RWPE1 (cell line): ENCODE results near the gene SLC25A43.
"Not testable (repeated sequence)": the region's sequence is repeated elsewhere in the genome, so short reads cannot be mapped to it uniquely, and the experiment has no call there.

ENCODE experiments used
- CTCF ChIA-PET: fragments of 350-600 bp; sonication (Branson Sonifier 250); formaldehyde crosslinking; extraction: SDS; loops from one replicate; lab custom pipeline; 2021; lab: Yijun Ruan, JAX
- POLR2A ChIA-PET: fragments of 400-600 bp; formaldehyde crosslinking; extraction: SDS; loops from one replicate; lab custom pipeline; 2020; ENCODE audit warnings: antibody characterized with exemption; ENCODE audit not compliant: low non-redundant PET; lab: Yijun Ruan, JAX
- DNase-seq: peaks from one replicate; pipeline ENCODE4 v3.0.0; 2012; ENCODE audit warnings: low spot score
- H3K27ac ChIP-seq: fragments of 450-650 bp; 2 replicates; pipeline ENCODE4 v1.5.1; 2017
- CTCF ChIP-seq: fragments of 450-650 bp; conservative IDR thresholded peaks from 2 replicates; pipeline ENCODE4 v1.5.1; 2017; ENCODE audit warnings: low read depth, mild to moderate bottlenecking

The SLC25A43 gene

DNA sequence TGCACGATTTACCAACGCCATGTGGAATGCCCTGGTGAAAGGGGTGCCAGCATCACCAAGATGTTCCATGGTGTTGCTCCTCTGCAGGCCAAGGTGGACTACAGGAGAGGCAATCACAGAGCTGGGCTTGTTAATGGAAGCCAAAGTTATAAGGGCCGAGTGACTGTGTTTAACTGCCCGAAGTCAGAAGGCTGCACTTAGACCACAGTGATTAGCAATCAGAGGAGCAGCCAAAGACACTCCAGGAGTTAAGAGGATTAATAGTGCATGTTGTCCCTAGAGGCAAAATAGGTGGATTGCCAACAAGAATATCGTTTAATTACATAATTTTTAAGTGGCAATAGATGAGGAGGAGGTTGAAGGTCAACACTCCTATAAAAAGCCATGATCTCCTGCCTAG, 22.8 kb upstream of the SLC25A43 start:
- ChIA-PET POLR2A (no interaction called here), CTCF (no interaction called here)
- TF ChIP-seq CTCF = no peak
- DNase-seq = no peak
- no peak overlapping the region for H3K27ac ChIP-seq

- no peak overlapping the region for H3K27ac ChIP-seq
- DNase-seq = no peak
- ChIA-PET POLR2A (no interaction called here), CTCF (no interaction called here)
- TF ChIP-seq CTCF = no peak
Observed at GRCh38 chrX:119381349-119381944, 17.7 kb upstream of the SLC25A43 start.

DNA sequence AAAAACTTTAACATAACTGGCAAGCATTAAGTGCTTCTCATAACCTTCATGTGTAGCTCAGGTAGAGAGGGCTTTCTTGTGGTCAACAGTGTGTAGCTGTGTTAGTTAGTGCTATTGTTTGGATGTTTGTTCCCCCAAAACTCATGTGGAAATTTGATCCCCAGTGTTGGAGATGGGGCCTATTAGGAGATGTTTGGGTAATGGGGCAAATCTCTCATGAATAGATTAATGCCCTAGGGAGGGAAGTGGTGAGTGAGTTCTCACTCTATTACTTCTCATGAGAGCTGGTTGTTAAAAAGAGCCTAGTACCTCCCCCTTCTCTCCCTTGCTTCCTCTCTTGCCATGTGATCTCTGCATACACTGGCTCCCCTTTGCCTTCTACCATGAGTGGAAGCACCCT, 16.5 kb upstream of the SLC25A43 start:
- no peak for TF ChIP-seq CTCF
- ChIA-PET CTCF (no interaction called here), POLR2A (no interaction called here)
- H3K27ac ChIP-seq = no peak overlapping the region
- no peak for DNase-seq

GRCh38 chrX:119386685-119387084, 12.5 kb upstream of the SLC25A43 start:
- H3K27ac ChIP-seq, POLR2A ChIA-PET, DNase-seq, CTCF ChIA-PET: not testable (repeated sequence)

DNA sequence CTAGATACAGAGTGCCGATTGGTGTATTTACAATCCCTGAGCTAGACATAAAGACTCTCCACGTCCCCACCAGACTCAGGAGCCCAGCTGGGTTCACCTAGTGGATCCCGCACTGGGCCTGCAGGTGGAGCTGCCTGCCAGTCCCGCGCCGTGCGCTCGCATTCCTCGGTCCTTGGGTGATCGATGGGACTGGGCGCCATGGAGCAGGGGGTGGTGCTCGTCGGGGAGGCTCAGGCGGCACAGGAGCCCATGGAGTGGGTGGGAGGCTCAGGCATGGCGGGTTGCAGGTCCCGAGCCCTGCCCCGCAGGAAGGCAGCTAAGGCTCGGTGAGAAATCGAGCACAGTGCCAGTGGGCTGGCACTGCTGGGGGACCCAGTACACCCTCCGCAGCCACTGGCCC, 11.7 kb upstream of the SLC25A43 start:
- CTCF ChIA-PET, POLR2A ChIA-PET, H3K27ac ChIP-seq, DNase-seq: not testable (repeated sequence)

DNA sequence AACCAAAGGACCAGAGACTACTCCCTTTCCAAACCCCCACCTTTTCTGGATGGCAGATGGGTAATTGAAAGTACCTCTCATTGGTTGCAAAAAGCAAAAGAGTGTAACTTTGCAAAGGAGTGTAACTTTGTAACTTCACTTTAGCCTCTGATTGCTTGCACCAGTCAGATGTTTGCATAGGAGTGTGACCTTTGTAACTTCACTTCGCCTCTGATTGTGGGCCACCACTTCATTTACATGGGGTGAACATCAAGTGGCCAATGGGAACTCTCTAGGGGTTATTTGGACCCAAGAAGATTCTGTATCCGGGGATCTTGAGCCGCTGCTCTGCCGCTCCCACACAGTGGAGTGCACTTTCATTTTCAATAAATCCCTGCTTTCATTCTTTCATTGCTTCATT, 9.9 kb upstream of the SLC25A43 start:
- DNase-seq = no peak
- ChIA-PET POLR2A (no interaction called here), CTCF (no interaction called here)
- TF ChIP-seq CTCF = no peak
- H3K27ac ChIP-seq = no peak overlapping the region

GRCh38 chrX:119389871-119390501, 9.2 kb upstream of the SLC25A43 start:
- ChIA-PET POLR2A (no interaction called here), CTCF (no interaction called here)
- DNase-seq = no peak
- no peak overlapping the region for H3K27ac ChIP-seq
- TF ChIP-seq CTCF = no peak
